Nephron (organoid): ENCODE data around the gene PHF13.

Experiments
- H3K27ac Mint-ChIP-seq, 3 experiments: 2 replicates each; pipeline ENCODE4 v1.8.0; 2020; ENCODE audit warnings: mixed read lengths in 3 of 3, mild to moderate bottlenecking in 2 of 3, moderate library complexity in 1 of 3
- H3K27me3 Mint-ChIP-seq: 2 replicates; pipeline ENCODE4 v1.8.0; 2021; ENCODE audit warnings: low read depth, mild to moderate bottlenecking, moderate library complexity, mixed read lengths
- H3K36me3 Mint-ChIP-seq: 2 replicates; pipeline ENCODE4 v1.8.0; 2020; ENCODE audit warnings: low read depth, mixed read lengths
- H3K4me1 Mint-ChIP-seq: 2 replicates; pipeline ENCODE4 v1.8.0; 2020; ENCODE audit warnings: mixed read lengths
- H3K4me3 Mint-ChIP-seq, 3 experiments: 2 replicates each; pipeline ENCODE4 v1.8.0; 2020; ENCODE audit warnings: mild to moderate bottlenecking in 3 of 3, mixed read lengths in 3 of 3, moderate library complexity in 2 of 3
- H3K9me3 Mint-ChIP-seq: 2 replicates; pipeline ENCODE4 v1.8.0; 2020; ENCODE audit warnings: mixed read lengths
- TF ChIP-seq, protein P1 (sequence below), 3 experiments: fragments of 200-600 bp; sonication (generic); IDR thresholded peaks; one replicate each; pipeline ENCODE4 v1.5.0; 2021; ENCODE audit warnings: antibody characterized with exemption in 3 of 3; ENCODE audit not compliant: unreplicated experiment in 3 of 3

Gene PHF13

DNA sequence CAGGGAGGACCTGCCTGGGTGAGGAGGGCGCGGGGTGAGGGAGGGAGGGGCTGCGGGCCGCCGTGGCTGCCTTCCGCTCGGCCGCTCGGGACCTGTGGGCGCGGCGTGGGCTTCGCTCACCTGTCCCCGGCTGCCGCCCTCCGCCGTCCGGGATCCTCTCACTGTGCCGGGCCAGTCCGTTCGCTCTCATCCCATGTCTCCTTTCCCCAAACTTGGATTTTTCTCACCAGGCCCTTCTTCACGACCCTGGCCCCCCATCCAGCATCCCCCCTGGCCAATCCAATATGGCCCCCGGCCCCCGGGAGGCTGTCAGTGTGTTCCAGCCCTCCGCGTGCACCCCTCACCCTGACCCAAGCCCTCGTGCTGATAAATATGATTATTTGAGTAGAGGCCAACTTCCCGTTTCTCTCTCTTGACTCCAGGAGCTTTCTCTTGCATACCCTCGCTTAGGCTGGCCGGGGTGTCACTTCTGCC lies 33.4 kb upstream of the PHF13 start:
- Mint-ChIP-seq H3K36me3 (peaks cover 4% of the 10 kb centered on the region), H3K4me1 (peaks cover 27% of the 10 kb centered on the region), H3K27ac (peak overlapping the region; percentile 84 to 97 (median 95)), H3K9me3 (no peaks in the 10 kb centered on the region), H3K4me3 (peak overlapping the region; percentile 94 to 97 (median 95)), H3K27me3 (no peaks in the 10 kb centered on the region)
- TF ChIP-seq, protein P1, sequence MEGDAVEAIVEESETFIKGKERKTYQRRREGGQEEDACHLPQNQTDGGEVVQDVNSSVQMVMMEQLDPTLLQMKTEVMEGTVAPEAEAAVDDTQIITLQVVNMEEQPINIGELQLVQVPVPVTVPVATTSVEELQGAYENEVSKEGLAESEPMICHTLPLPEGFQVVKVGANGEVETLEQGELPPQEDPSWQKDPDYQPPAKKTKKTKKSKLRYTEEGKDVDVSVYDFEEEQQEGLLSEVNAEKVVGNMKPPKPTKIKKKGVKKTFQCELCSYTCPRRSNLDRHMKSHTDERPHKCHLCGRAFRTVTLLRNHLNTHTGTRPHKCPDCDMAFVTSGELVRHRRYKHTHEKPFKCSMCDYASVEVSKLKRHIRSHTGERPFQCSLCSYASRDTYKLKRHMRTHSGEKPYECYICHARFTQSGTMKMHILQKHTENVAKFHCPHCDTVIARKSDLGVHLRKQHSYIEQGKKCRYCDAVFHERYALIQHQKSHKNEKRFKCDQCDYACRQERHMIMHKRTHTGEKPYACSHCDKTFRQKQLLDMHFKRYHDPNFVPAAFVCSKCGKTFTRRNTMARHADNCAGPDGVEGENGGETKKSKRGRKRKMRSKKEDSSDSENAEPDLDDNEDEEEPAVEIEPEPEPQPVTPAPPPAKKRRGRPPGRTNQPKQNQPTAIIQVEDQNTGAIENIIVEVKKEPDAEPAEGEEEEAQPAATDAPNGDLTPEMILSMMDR (IDR thresholded peaks at IDR 0.05; ENCODE audit: unreplicated experiment in 3 of 3), result no peak

DNA sequence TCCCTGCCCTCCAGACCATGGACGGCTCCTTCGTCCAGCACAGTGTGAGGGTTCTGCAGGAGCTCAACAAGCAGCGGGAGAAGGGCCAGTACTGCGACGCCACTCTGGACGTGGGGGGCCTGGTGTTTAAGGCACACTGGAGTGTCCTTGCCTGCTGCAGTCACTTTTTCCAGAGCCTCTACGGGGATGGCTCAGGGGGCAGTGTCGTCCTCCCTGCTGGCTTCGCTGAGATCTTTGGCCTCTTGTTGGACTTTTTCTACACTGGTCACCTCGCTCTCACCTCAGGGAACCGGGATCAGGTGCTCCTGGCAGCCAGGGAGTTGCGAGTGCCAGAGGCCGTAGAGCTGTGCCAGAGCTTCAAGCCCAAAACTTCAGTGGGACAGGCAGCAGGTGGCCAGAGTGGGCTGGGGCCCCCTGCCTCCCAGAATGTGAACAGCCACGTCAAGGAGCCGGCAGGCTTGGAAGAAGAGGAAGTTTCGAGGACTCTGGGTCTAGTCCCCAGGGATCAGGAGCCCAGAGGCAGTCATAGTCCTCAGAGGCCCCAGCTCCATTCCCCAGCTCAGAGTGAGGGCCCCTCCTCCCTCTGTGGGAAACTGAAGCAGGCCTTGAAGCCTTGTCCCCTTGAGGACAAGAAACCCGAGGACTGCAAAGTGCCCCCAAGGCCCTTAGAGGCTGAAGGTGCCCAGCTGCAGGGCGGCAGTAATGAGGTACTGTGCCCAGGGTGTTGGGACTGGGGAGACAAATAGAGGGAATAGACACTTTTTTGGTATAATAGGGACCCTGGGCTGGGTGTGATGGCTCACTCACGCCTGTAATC lies 32.7 kb upstream of the PHF13 start:
- H3K27me3 Mint-ChIP-seq, result no peaks in the 10 kb centered on the region
- H3K36me3 Mint-ChIP-seq, result peaks cover 4% of the 10 kb centered on the region
- peak overlapping the region; percentile 84 to 97 (median 95) for H3K27ac Mint-ChIP-seq
- TF ChIP-seq, protein P1 (IDR thresholded peaks at IDR 0.05; ENCODE audit: unreplicated experiment in 3 of 3), result no peak
- no peaks in the 10 kb centered on the region for H3K9me3 Mint-ChIP-seq
- H3K4me3 Mint-ChIP-seq, result peak overlapping the region; percentile 94 to 97 (median 95)
- peaks cover 27% of the 10 kb centered on the region for H3K4me1 Mint-ChIP-seq

DNA sequence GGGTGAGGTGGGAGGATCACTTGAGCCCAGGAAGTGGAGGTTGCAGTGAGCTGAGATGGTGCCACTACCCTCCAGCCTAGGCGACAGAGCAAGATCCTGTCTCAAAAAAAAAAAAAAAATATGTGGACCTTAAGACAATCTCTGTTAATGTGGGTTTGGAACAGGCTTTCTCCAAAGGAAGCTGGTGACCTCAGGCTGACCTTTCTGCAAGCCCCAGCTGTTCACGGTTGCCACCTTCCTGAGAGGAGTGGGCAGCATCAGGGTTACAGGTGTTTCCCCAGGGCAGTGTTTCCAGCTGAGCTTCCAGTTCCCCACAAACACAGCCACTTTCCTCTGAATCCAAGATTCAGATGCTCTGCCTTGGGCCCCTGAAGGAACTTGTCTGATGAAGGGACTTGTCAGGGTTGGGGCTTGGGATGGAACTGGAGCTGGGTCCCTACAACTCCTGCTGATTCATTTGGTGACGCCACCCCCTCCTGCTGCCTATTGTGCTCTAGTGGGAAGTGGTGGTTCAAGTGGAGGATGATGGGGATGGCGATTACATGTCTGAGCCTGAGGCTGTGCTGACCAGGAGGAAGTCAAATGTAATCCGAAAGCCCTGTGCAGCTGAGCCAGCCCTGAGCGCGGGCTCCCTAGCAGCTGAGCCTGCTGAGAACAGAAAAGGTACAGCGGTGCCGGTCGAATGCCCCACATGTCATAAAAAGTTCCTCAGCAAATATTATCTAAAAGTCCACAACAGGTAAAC lies 31.8 kb upstream of the PHF13 start:
- Mint-ChIP-seq H3K27me3 (no peaks in the 10 kb centered on the region), H3K27ac (peak overlapping the region in 2 of 3 experiments; percentile 52 to 59), H3K36me3 (peaks cover 4% of the 10 kb centered on the region), H3K4me1 (peaks cover 27% of the 10 kb centered on the region), H3K4me3 (peak overlapping the region; percentile 73 to 94 (median 81)), H3K9me3 (no peaks in the 10 kb centered on the region)
- TF ChIP-seq, protein P1 (IDR thresholded peaks at IDR 0.05; ENCODE audit: unreplicated experiment in 3 of 3), result no peak

DNA sequence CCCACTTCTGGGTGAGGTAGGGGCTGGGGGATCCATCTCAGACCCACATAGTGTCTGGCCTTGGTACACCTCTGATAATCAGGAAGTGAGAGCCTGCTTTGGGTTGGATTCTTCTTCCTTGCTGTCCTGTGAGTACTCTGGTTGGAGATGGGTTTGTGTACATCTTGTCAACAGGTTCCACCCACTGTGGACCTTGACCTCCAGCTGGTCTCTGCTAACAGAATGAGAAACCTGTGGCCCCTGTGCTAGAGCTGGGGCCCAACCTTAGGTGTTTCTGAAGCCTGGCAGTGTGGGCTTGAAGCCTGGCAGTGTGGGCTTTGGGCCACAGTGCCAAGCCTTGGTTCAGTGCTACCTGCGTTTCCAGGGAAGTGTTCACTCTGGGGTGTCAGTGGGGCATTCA lies 31.2 kb upstream of the PHF13 start:
- peak overlapping the region; percentile 73 to 94 (median 81) for H3K4me3 Mint-ChIP-seq
- H3K27me3 Mint-ChIP-seq, result no peaks in the 10 kb centered on the region
- peaks cover 4% of the 10 kb centered on the region for H3K36me3 Mint-ChIP-seq
- H3K4me1 Mint-ChIP-seq, result peaks cover 27% of the 10 kb centered on the region
- TF ChIP-seq, protein P1 (IDR thresholded peaks at IDR 0.05; ENCODE audit: unreplicated experiment in 3 of 3), result no peak
- no peaks in the 10 kb centered on the region for H3K9me3 Mint-ChIP-seq
- peak overlapping the region in 2 of 3 experiments; percentile 52 to 59 for H3K27ac Mint-ChIP-seq

DNA sequence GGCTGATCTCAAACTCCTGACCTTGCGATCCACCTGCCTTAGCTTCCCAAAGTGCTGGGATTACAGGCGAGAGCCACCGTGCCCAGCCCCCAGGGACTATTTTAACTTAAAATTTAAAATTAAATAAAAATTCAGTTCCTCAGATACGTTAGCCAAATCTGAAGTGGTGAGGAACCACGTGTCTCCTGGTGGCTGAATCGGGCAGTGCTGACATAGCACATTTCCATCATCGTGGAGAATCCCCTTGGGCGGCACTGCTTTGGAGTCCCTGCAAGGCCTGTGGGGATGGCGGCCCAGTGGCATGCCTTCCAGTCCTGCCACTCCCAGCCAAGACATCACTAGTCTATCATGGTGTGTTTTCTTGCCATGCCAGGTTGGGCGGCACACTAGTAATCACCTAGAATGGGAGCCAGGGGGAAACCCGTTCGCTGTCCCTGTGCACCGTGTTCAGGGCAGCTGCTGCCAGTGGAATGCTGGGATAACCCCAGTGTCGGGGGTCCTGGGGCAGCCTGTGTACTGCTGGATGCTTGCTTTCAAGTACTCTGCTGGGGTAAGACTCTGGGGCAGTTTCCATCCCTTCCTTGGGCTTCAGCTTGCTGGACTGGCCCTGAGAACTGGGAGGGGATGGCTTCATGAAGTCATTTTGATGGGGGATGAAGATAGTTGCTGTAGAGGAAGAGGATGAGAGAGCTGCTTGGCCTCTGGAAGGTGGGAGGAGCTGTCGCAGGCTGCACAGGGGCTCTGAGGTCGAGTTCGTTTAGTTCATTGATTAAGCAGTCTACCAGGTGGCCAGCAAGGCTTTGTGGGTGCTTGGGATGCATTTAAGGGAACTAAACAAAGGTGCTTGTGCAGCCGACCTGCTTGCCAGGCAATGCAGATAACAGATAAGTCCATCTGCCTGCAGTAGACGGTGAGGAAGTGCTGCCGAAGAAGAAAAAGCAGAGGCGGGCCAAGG lies 29.1 kb upstream of the PHF13 start:
- no peaks in the 10 kb centered on the region for H3K27me3 Mint-ChIP-seq
- peaks cover 4% of the 10 kb centered on the region for H3K36me3 Mint-ChIP-seq
- peaks cover 23% of the 10 kb centered on the region for H3K4me1 Mint-ChIP-seq
- no peak overlapping the region for H3K27ac Mint-ChIP-seq
- H3K4me3 Mint-ChIP-seq, result peak overlapping the region in 1 of 3 experiments; percentile 2
- no peaks in the 10 kb centered on the region for H3K9me3 Mint-ChIP-seq
- TF ChIP-seq, protein P1 (IDR thresholded peaks at IDR 0.05; ENCODE audit: unreplicated experiment in 3 of 3), result no peak
